Activated T-cell treated with anti-CD3 and anti-CD28 coated beads for 24 hours (primary cell): Measurements from ENCODE around the gene JMJD7.

Experiments
- DNase-seq: peaks from one replicate; pipeline ENCODE4 v3.0.0-alpha.2; 2020; ENCODE audit warnings: low read depth

Gene JMJD7

DNA sequence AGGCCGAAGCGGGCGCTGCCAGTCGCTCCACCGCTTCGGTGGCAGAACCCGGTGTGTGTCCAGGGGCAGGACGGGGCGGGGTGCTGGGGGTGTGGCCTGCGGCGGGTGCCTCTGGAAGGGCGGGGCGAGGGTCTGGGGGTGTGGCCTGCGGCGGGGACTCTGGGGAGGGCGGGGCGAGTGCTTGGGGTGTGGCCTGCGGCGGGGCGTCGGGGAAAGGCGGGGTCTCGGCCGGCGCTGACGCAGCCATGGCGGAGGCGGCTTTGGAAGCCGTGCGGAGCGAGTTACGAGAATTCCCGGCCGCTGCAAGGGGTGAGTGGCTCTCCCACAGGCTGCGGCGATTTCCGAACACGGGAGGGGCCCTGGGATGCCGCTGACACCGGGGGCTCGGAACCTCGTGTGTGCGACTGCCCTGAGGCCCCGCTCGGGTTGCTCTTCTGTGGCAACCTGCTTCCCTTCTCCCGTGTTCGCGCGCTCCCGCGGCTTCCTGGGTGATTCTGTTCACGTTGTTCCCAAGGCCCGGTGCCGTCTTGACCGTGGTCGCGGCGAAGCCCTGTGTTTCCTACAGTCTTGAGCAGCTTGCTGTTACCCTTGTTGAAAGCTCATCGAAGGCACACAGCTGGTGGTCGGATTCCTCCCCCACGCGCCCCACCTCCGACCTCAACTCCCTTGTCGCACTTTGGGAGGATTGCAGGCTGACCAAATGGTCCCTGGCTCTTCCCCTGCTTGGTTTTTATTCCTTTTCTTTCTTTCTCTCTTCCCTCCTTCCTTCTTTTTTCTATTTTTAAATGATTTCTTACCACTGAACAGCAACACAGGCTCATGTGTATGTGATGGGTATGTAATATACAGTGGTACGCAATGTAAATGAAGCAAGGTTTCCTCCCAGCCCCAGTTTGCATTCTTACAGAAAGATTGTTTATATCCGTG lies at the start of gene JMJD7:
TSS of gene JMJD7 (plus strand) at position 213 of the 927 bp plus-strand sequence. CDS start at position 246, 33 bp downstream.
- peak; percentile 92 for DNase-seq

DNA sequence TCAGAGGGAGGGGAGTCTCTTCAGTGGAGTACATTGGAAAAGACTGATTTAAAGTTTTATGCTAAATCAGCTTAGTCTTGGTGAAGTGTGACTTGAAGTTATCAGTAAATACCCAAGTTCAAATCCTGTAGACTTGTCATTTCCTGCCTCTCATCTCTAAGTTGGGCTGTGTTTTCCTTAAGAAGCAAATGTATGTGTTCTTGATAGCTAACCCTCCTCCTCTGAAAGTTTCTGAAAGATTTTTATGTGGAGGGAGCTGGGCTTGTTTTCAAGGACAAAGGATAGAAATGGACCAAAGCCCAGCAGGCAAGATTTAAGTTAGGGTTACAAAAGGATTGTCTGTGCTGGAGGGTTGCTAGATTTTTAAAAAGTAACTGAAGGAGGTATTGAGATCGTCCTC lies 49.4 kb upstream of the JMJD7 start:
- no peak for DNase-seq

DNA sequence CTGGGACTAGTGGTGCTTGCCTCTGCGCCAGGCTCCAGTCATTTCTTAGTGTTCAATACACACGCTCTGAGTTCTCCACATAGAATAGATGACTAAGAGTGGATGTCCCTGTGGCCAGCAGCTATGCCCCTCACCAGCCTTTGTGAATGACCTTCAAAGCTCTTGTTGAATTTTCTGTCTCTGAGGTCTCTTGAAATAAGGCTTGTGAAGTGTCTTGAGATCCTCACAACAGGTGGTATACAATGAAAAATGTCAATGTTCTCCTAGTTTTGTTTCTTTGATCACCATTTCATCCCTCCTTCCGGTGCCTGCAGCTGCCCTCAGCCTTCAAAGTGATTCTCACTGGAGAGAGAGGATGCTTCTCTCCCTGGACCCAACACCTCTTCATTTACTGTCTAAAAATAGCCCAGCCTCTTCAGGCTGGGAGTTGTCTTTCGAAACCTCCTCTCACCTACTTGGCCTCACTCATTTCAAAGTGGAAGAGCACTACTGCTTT lies 48.2 kb upstream of the JMJD7 start:
- no peak for DNase-seq

DNA sequence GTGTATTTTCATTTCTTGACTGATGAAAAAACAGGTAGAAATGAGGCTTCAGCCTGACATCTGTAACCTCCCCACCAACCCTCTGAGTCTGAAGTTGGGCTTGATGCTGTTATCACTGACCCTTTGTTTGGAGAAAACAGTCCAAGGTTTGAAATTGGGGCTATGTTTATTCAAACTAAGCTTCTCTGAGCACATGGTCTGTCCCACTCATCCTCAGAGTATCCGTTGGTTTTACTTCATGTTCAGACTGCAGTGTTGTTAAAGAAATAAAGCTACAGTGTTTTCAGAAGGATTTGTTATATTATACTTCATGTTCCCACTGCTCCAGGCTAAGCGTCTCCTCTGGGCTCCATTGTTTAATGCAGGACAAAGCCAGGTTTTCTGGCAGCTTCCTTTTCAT lies 47.6 kb upstream of the JMJD7 start:
- DNase-seq: no peak

DNA sequence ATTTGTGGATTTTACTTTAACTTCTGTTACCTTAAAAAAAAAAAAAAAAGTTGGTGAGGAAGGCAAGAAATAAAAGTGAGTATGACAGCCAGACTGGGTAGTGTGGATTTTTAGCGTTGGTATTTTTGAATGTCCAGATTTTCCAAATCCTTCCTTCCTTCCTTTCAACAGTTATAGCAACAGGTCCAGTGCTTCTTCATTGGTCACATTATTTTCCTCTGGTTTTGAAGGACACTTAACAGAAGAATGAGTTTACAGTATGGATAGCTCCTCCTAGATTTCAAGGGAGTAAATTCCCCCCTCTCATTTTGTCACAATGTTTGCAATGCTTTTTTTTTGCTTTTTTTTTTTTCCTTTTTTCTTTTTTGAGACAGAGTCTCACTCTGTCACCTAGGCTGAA lies 47.2 kb upstream of the JMJD7 start:
- no peak for DNase-seq

DNA sequence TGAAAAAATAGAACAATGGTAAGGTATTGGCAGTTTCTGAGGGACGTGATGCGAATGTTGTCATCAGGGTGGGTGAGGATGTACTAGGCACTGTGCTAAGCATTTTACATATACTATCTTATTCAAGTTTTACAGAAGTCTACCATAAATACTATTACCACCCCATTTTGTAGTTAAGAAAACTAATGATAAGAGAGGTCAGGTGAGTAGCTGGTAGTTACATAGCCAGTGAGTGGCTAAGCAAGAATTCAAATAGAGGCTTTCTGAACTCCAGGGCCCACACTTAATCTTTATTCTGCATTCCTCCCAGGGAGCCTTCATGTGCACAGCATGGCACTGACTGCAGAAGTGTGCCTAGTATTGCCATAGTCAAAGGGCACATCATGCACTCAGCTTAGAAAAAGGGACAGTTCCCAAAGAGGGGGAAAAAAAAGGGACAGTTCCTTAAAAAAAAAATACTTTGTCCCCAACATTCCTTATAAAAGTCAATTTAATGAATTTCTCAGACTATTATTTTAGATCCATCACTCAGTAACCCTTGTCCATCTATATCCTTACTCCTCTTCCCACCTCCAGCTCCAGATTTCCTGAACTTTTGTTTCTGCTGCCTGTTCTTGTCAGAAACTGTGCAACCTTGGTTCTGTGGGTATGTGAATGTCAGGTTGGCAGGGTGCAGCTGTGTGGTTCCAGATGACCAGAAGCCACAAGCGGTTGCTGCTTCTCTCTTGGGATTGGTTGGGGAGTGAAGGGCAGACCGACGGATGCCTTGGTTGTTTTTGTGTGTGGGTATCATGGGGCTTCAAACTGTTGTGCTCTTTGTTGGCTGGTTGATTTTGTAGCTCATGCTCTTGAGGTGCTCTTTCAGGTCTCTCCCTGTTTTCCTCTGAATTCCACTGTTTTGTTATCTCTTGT lies 45.3 kb upstream of the JMJD7 start:
- no peak for DNase-seq

DNA sequence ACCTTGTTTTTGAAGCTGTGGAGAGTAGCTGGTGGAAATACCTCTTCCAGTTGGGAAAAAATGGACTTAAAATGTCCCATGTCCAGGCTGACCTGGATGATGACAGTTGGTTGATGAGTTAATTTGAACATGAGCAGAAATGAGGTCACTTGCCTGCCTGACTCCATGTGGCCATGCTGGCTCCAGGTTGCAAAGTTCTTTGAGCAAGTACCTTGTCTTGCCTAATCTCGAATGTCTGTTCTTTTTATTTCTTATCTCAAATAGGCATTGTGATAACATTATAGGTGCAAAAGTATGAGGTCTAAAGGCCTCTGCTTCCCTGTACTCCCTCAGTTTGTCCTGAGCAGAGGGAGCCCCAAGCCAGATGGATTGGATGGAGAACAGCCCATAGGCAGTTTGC lies 44.6 kb upstream of the JMJD7 start:
- no peak for DNase-seq

DNA sequence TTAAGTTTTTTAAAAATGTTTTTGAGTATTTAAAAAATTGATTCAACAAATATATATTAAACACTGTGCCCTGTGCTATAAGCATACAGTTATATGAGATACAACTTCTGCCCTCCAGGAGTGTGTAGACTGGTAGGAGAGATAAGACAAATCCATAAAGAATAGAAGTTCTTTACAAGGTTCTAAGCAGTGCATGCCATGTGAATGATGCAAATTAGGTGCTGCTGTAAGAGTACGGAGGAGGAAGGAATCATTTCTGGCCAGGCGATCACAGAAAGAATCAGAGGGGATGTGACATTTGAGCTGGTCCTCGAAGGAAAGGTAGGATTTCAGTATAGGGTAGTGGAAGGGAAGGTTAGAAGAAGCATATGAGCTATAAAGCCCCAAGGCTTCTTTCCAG lies 39.6 kb upstream of the JMJD7 start:
- DNase-seq: no peak

DNA sequence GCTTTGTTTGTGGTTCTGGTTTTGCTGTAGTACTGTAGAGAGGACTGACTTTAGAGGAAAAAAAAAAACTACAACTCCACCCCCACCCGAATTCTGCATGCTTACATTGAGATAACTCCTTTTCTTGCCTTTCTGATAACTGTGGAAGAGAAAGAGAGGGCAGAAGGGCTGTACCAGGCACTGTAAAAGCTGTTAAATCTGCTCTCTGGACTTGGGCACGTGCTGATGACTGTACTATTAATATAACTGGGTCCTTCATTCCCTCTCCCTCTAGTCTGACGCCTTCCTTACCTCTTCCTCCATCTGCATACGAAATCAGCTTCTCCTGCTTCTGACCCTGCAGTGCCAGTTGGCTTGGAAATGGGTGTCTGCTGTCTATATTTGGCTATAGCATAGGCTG lies 38.7 kb upstream of the JMJD7 start:
- no peak for DNase-seq

DNA sequence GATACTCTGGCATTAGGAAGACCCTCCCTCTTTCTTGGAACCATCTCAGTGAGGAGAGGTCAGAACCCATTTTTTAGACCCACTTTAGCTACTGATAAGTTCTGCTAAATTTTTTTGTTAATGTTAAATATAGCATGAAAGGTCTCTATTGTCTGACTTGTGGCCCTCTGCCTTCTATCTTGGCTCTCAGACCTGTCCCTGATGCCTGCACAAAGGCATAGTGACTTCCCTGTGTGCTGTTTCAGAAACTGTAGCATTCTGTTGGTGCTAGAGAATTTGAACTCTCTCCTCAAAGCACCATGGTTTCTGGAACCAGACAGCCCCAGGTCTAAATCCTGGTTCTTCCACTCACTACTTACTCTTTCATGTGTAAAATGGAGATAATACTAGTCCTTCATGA lies 38.2 kb upstream of the JMJD7 start:
- no peak for DNase-seq

DNA sequence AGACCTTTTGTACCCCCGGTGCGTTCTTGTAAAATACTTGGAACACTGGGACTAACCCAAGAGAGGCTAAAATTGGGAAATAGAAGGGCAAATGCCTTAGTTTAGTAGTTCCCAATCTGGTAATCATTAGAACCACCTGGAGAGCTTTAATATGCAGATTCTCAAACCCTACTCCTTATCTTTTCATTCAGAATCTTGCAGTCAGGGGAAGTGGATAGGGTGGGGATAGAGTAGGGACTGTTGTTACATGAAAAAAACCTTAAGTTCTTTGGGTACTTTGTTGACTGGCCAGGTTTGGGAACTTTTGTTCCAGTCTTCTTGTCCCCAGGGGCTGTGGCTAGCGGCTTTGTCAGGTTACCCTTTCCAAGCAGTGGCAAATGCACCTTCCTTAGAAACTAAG lies 37.7 kb upstream of the JMJD7 start:
- DNase-seq: no peak

DNA sequence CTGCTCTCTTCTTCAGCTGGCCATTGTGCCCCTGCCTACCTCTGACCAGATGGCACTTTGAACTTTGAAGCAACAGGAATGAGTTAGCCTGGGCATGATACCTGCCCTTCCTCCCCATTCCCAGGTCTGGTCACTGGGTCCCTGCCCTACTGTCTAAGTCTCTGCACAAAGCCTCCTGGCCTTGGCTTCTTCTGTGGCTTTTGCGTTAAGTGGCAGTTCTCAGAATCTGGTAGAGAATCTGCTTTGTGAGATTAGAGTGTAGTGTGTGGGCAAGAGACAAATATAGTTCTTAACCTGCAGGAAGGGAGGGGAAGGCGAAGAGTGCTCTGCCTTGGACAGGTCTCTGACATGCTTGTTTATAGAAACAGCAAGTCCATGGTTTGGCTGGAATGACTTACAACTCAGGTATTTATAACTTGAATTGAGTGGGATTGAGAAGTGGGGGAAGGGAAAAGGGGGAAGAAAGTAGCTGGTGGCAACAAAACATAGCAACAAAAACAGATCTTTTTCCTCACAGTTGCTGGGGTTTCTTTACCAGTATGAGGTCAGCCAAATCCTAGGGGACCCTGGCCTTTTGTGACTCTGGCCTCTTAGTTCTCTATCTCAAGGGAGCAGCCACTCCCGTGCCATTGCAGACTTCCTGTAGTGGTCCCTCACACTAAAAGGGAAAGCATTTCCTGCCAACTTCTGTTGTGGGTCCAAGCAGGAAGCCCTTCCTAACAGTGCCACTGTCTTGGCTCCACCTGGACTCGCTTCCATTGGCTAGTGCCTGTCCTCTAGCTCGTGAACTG lies 36.9 kb upstream of the JMJD7 start:
- DNase-seq: no peak

DNA sequence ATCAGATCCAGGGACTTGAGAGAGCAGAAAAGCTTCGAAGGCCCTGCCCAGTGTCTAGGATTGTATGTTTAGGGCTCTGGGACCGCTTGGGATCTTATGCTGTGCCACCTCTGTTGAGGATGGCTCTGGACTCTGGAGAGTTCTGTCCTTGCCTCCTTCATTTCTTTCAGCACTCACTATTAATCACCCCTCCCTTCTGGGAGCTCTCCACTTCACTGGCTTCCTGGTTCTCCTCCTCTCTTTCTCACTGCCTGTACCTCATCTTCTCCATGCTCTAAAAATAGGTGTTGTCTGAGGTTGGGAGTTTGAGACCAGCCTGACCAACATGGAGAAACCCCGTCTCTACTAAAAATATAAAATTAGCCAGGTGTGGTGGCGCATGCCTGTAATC lies 36.4 kb upstream of the JMJD7 start:
- no peak for DNase-seq

DNA sequence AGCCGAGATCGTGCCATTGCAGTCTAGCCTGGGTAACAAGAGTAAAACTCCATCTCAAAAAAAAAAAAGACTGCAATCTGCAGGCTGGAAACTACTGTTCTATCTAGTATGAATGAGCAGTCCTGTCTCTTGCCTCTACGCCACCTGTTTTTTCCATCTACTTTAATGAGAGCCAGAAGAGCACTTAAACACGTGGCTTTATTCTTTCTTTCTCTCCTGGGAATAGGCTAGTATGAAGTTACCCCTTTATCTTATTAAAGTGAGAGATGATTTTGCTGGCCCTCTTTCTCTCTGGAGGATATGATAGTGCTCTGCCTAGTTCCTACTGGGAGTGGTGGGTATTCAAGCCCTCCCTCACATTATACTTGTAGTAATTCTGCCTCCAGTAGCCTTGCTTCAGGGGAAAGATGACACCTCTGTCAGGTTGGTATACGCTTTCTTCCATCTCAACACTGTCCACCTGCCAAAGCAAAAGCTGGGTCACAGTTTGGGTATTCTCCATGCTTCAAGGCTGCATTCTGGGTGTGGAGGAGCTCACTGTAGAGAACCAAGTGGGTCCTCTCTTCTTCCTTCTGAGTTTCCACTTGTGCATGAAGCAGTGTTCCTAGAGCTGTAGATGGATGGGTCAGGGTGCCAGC lies 35.8 kb upstream of the JMJD7 start:
- no peak for DNase-seq

DNA sequence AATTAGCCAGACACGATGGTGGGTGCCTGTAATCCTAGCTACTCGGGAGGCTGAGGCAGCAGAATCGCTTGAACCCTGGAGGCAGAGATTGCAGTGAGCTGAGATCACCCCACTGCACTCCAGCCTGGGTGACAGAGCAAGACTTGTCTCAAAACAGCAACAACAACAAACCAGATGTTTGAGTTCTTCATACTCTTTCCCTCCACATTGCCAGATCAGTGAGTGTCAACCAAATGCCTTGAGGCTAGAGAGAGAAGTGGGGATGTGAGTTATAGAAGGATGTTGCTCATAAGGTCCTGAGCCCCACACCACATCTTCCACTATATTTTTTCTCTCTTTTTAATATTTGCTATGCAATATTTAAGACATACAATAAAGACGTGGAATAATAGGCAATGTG lies 33.8 kb upstream of the JMJD7 start:
- no peak for DNase-seq

DNA sequence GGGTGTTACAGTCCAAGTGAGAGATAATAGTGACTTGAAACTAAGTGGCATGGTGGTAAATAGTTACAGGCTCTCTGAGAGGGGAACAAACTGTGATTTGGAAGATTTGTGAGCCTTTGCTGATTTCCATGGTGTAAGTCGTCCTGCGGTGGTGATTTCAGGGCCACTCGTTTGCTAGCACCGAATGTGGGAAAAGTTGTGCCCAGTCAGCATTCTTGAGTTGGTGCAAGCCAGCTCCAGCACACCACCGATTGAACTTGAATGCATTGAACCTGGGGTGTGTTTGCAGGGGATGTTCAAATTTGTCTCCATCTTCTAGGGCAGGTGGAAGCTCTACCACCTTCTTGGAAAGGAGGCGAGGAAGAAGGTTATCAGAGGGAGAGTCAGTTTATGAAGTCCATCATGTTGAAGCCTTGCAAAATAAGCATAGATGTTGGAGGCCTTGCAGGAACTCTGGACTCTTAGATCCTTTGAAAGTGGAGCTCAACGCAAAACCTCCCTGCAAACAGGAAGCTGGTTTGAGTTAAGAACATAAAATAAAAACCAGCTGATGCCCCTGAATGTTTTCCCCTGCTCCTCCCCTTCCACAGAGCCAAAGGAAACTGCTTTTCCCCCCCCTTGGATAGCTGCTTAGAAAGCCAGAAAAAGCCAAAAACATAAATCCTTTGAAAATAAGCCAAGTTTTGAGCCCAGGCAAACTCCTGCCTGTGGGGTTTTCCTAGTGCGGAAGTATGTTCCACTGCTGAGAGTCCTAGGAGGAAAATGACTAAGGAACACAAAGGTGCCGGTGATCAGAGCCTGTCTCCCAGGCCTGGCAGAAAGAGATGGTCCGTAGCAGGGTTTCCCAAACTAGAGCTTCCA lies 31.7 kb upstream of the JMJD7 start:
- no peak for DNase-seq

DNA sequence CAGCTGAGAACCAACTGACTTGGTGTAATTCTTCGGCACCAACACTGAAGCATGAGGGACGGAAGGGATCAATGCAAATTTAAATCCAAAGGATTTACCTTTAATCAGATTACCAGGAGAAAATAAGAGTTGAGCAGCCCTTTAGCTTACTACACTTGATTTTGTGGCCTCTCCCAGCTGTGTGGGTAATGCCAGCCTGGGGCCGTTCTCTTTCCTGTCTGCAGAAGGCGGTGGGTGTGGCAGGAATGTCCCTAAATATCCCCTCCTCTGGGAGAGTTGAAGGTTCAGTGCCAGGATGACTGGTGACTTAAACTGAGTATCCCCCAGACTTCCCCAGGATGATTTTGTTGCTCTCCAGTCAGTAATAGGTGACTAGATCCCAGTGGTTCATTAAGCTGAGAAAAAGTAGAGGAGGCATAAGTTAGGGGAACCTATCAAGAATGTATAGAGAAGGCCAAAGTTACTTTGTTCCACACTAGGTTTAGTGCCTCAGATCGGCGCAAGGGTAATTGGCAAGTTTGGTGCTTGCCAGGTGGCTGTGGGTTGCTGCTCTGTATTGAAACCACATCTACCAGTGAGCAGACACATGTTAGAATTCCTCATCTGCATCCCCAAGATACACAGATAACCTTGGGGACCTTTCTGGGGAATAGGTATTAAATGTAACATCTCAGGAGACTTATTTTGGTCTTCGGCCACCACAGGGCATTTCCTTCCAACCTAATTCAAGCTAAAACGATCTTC lies 30.5 kb upstream of the JMJD7 start:
- DNase-seq: no peak

DNA sequence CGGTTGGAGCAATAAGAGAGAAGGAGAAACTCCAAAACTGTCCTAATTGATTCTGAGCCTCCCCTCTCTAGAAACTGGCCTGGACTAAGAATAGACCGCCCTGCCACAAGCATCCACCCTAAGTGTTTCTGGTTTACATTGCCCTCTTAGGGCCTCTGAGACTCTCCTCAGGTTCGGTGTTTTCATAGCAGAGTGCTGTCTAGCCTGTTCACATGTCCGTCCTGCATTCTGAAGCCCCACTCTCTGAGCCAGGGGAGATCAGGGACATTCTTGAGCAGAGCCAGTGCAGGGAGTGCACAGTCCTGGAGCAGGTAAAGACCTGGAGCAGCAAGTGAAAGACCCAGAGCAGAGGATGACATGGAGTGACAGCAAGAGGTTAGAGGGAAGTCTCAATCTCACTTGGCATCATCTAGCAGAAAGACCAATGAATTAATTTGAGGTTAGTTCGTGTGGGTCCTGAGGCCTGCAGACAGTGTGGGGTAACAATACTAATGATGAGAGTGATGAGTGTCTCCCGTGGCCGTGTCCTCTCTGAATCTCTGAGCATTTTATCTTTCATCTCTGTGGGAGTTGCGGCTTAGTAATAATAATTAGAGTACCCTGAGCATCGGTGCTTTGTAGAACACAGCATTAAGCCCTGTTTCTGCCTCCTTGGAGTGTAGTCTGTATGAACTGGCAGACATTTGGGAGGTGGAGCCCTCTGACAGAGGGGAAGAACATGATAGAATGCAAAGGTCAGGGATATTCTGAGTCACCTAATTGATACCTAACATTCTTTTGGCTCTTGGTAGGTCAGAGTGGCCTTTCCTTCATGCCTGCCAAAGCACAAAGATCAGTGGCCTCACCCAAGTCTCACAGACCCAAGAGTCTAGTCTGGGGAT lies 29.0 kb upstream of the JMJD7 start:
- no peak for DNase-seq

DNA sequence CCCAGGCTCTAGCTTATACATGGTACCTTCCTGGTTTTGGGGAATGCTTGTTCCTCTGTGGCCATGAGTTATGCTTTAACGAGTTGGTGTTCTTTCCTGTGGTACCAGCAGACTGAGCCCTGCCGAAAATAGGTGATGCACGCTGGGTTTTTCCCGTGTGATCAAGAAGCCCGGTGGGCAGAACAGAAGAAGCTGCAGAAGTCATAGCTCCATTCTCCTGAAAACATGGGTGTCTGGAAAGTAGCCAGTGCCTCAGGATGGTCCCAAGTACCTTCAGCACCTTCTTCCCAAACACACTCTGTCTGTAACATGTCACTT lies 28.4 kb upstream of the JMJD7 start:
- DNase-seq: no peak
